HUES64 (cell line): ENCODE results near the gene OR4C5. TPM values are rescaled to one million over a fixed set of nuclear protein-coding genes. Genes with fewer than 3 reads are reported as not detected.
A peak's percentile ranks its signal among the peaks of the same experiment; 100 is the strongest.
"Not testable (repeated sequence)": the region's sequence is repeated elsewhere in the genome, so short reads cannot be mapped to it uniquely, and the experiment has no call there.

Experiments
- H3K27ac ChIP-seq: 2 replicates; pipeline ENCODE4 v1.7.0; 2013; ENCODE audit warnings: low read depth, low read length, inconsistent platforms
- H3K27me3 ChIP-seq: 2 replicates; pipeline ENCODE4 v1.6.1; 2013; ENCODE audit warnings: mild to moderate bottlenecking, low read length; ENCODE audit not compliant: insufficient read depth
- H3K36me3 ChIP-seq: 2 replicates; pipeline ENCODE4 v1.6.1; 2013; ENCODE audit warnings: mild to moderate bottlenecking, low read length; ENCODE audit not compliant: insufficient read depth
- H3K4me1 ChIP-seq: 2 replicates; pipeline ENCODE4 v1.6.1; 2013; ENCODE audit warnings: mild to moderate bottlenecking, low read length, moderate library complexity; ENCODE audit not compliant: insufficient read depth
- H3K4me3 ChIP-seq: 2 replicates; pipeline ENCODE4 v1.5.1; 2013; ENCODE audit warnings: mild to moderate bottlenecking, low read length, moderate library complexity
- H3K9ac ChIP-seq: 2 replicates; pipeline ENCODE4 v1.6.1; 2013; ENCODE audit warnings: mild to moderate bottlenecking, low read depth, low read length
- H3K9me3 ChIP-seq: 2 replicates; pipeline ENCODE4 v1.6.1; 2013; ENCODE audit warnings: low read depth, low read length; ENCODE audit not compliant: insufficient read depth
- WGBS: fragments of 150-250, 120-280 bp; methylation state at CpG from one replicate; pipeline ENCODE4 v1.1.7; 2013; ENCODE audit warnings: missing lambda C conversion rate; 5-methylcytosine and 5-hydroxymethylcytosine counted together
- polyA plus RNA-seq, 2 experiments: library from polyadenylated mRNA; stranded (reverse); fragments of 50-300 nt; gene quantifications; one replicate each; pipeline ENCODE4 v1.2.3, GENCODE V29; 2013

Gene OR4C5
- polyA plus RNA-seq (2013, experiment 1 of 2): not detected
- not detected for polyA plus RNA-seq (2013, experiment 2 of 2)

GRCh38 chr11:48366365-48366764 is at the start of gene OR4C5:
TSS of gene OR4C5 (minus strand) at chr11:48366465. CDS start at chr11:48366465, 0 bp downstream.
- WGBS: 84% methylated on average over 2 of the region's 2 CpGs
- Histone ChIP-seq H3K9ac (no peak within 1 kb of the TSS), H3K27me3 (no peaks in the 10 kb centered on the region), H3K4me1 (no peaks in the 10 kb centered on the region), H3K27ac (no peak within 1 kb of the TSS), H3K4me3 (no peak within 1 kb of the TSS), H3K9me3 (peaks cover 82% of the 10 kb centered on the region), H3K36me3 (no peaks in the 10 kb centered on the region)

DNA sequence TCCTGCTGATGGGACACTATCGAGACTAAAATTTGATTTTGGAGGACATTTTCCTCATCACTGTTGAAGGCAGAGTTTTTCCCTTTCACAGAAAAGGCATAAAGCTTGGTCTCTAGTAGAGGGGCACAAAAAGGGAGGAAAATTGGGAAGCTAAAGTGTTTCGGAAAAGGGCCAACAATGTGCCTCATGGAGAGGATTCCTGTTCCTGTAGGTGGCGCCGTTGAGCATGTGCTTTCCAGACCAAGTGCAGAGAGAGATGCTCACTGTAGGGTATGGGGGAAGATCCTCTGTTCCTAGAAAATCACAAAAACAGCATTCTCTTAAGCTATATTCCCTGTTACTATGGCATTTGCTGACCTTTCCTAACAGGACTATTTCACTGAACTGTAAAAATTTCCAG is 18.4 kb upstream of the OR4C5 start:
- Histone ChIP-seq H3K4me3 (no peak overlapping the region), H3K9ac (no peak overlapping the region), H3K36me3 (no peaks in the 10 kb centered on the region), H3K4me1 (no peaks in the 10 kb centered on the region), H3K9me3 (peaks cover 65% of the 10 kb centered on the region), H3K27me3 (no peaks in the 10 kb centered on the region), H3K27ac (no peak overlapping the region)
- WGBS: 71% methylated on average over 4 of the region's 4 CpGs

DNA sequence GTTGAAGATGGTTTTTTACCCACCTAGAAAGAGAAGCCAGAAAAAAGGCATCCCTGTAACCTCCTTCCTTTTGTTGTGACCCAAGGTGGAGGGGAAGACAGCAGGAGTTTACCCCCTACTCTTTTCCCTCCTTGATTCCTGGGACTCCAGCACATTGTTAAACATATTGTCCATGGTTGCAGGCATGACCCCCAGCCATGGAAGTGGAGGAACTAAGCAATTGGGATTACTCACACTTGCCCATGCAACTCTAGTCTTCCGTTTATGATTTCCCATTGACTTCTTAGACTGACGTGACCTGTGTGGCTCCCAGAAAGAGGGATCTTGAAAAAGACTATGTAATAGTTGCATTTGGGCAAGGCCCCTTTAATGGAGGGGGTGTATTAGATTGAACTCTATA is 17.9 kb upstream of the OR4C5 start:
- H3K36me3 ChIP-seq, H3K4me3 ChIP-seq, H3K4me1 ChIP-seq, H3K27ac ChIP-seq, H3K27me3 ChIP-seq, H3K9ac ChIP-seq: not testable (repeated sequence)
- peaks cover 70% of the 10 kb centered on the region for H3K9me3 ChIP-seq
- 64% methylated on average over 2 of the region's 2 CpGs for WGBS

DNA sequence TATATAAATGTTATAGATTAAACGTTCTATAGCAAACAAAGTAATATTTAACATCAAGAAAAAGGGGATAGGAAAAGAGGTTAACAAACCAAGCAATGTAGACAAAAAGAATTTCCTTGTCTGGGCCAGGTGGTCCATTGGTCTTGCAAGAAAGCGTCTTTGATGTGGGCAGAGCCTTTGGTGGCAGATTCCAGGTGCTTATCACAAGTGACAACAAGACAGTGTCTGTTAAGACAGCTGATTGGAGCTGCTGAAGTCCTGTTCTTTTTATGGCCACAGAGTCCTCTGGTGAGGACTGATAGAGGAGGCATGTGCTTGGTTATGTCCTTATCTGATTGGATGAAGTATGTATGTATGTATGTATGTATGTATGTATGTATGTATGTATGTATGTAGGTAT is 5.0 kb downstream of the OR4C5 start:
- WGBS: 47% methylated on average over 1 of the region's 2 CpGs
- H3K4me1 ChIP-seq, H3K9ac ChIP-seq, H3K4me3 ChIP-seq, H3K27ac ChIP-seq, H3K36me3 ChIP-seq, H3K27me3 ChIP-seq: not testable (repeated sequence)
- H3K9me3 ChIP-seq: peaks cover 91% of the 10 kb centered on the region

DNA sequence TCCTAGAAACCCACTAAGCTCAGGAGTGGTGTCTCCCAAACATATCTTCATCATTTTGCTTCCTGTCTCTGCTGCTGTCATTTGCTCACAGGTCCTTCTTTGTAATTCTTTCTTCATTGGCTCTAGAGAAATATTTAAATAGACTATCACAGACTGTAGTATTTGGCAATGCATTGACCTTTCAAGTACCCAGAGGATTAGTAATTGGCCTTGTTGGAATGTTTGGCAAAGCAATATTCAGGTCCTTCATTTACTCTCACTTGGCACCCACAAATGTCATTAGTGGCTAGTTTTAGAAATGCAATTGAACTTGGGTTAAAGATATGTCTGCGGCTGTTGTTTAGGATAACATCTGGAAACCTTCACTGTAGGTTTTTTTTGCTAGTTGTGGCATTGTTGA is 11.6 kb downstream of the OR4C5 start:
- H3K36me3 ChIP-seq: no peaks in the 10 kb centered on the region
- no peak overlapping the region for H3K9ac ChIP-seq
- 0 out of 2 replicates have a peak overlapping the region, but pooled peaks have one; percentile 2 for H3K4me3 ChIP-seq
- H3K27ac ChIP-seq: no peak overlapping the region
- WGBS: 87% methylated on average over 1 of the region's 1 CpG
- H3K27me3 ChIP-seq: no peaks in the 10 kb centered on the region
- H3K9me3 ChIP-seq: peaks cover 67% of the 10 kb centered on the region
- H3K4me1 ChIP-seq: no peaks in the 10 kb centered on the region

DNA sequence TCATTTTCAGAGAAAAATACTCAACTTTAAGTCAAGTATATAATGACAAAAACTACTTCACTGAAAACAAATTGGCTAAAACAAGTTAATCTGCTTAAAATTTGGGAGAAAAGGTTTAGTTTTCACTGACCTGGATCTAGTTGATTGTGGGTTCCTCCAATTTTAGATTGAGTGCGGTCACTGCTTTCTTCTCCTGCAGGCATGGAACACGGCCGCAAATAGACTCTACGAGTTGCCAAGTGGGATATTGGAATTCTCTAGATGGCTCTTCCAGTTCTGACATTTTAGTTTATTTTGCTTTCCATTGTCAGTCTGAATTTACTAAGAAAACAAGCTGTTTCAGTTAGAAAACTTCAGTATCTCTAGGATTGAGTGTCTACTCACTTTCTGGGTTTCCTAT is 12.3 kb downstream of the OR4C5 start:
- Histone ChIP-seq H3K4me3 (no peak overlapping the region), H3K9ac (no peak overlapping the region), H3K4me1 (no peaks in the 10 kb centered on the region), H3K27ac (no peak overlapping the region), H3K36me3 (no peaks in the 10 kb centered on the region), H3K27me3 (no peaks in the 10 kb centered on the region), H3K9me3 (peaks cover 62% of the 10 kb centered on the region)
- WGBS: 88% methylated on average over 4 of the region's 4 CpGs

GRCh38 chr11:48346286-48346685 is 20.0 kb downstream of the OR4C5 start:
- WGBS: 73% methylated on average over 5 of the region's 5 CpGs
- not testable (repeated sequence) for H3K36me3 ChIP-seq, H3K27ac ChIP-seq

GRCh38 chr11:48342505-48342904 is 23.8 kb downstream of the OR4C5 start:
- H3K36me3 ChIP-seq, H3K27me3 ChIP-seq, H3K9ac ChIP-seq, H3K27ac ChIP-seq, H3K4me3 ChIP-seq, H3K4me1 ChIP-seq: not testable (repeated sequence)
- H3K9me3 ChIP-seq: peaks cover 53% of the 10 kb centered on the region
- 67% methylated on average over 2 of the region's 2 CpGs for WGBS

More at GRCh38 chr11:48346286-48346685, 20.0 kb downstream of the OR4C5 start:
- not testable (repeated sequence) for H3K4me3 ChIP-seq, H3K27me3 ChIP-seq, H3K4me1 ChIP-seq, H3K9ac ChIP-seq
- peaks cover 31% of the 10 kb centered on the region for H3K9me3 ChIP-seq

DNA sequence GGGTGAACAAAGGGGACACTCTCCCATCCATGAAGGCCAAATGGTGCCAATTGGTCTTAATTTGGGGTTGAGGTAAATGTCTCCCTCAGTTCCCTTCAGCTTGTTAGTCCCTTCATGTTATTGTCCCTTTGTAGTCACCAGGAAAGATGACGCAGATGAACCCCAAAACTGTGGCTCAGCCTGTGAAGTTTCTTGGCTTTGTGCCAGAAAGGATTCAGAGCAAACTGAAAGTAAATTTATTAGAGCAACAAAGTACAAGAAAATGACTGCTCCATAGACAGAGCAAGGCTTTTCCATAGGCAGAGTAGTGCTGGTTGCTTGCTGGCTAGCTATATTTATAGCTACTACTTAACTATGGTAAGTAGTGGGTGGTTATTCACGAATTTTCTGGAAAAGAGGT is 24.8 kb downstream of the OR4C5 start:
- WGBS: 46% methylated on average over 2 of the region's 2 CpGs
- Histone ChIP-seq H3K9ac (no peak overlapping the region), H3K27ac (no peak overlapping the region), H3K4me3 (no peak overlapping the region), H3K9me3 (peaks cover 59% of the 10 kb centered on the region), H3K36me3 (no peaks in the 10 kb centered on the region), H3K27me3 (no peaks in the 10 kb centered on the region), H3K4me1 (no peaks in the 10 kb centered on the region)

DNA sequence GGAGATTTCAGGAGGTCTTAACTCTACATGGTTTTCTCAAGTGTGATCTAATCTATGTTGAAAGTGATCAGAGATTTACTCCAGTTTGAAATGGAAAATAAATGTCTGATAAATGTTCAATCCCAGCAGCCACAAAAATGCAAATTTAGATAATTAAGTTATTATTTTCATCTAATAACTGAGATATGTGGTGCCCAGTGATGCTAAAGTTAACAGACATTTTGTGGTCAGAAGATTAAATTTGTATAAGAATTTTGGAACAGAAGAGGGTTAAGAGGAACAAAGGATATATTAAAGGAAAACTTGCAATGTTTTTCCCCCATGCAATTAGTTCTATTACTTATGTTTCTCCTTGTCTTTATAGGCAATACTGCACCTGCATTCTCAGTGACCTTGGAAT is 41.6 kb downstream of the OR4C5 start, which contains the start of gene OR4C3:
TSS of gene OR4C3 (plus strand) at position 301 of the 400 bp plus-strand sequence. CDS start 102 bp downstream, outside the sequence.
- H3K9me3 ChIP-seq: peaks cover 75% of the 10 kb centered on the region
- H3K27me3 ChIP-seq: not testable (repeated sequence)

DNA sequence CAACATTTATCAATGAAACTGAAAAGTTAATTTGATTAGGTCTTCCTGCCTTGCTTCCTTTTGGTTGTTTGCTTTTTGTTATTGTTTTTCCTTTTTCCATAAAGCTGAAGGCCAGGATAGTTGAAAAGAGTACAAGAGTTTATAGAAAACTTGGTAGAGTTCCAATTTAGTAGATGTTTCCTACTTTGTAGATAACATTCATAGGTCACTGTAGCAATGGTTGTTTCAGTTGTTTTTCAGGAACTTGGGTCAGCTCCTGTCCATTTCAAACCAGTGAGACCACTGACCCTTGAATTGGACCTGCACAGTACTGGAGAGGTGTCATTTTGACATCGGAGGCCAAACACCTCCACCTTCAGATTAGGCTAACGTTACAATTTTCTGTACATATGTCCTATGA is 46.5 kb downstream of the OR4C5 start:
- H3K9me3 ChIP-seq: peaks cover 94% of the 10 kb centered on the region
- not testable (repeated sequence) for H3K9ac ChIP-seq, H3K27me3 ChIP-seq, H3K4me3 ChIP-seq, H3K27ac ChIP-seq, H3K36me3 ChIP-seq, H3K4me1 ChIP-seq
- 76% methylated on average over 2 of the region's 2 CpGs for WGBS

More for the DNA sequence above, 41.6 kb downstream of the OR4C5 start, which contains the start of gene OR4C3:
- H3K4me3 ChIP-seq, H3K36me3 ChIP-seq, H3K27ac ChIP-seq, H3K9ac ChIP-seq, H3K4me1 ChIP-seq: not testable (repeated sequence)
